GM12873 (cell line): ENCODE results near the gene THRB.

Experiments used
- TF ChIP-seq, protein P1 (sequence below): IDR thresholded peaks from 2 replicates; pipeline ENCODE4 v1.5.1; 2012; ENCODE audit warnings: low read depth, mild to moderate bottlenecking, moderate library complexity, low read length, control low read depth; ENCODE audit not compliant: insufficient read depth; ENCODE audit errors: missing control alignments

Gene THRB

DNA sequence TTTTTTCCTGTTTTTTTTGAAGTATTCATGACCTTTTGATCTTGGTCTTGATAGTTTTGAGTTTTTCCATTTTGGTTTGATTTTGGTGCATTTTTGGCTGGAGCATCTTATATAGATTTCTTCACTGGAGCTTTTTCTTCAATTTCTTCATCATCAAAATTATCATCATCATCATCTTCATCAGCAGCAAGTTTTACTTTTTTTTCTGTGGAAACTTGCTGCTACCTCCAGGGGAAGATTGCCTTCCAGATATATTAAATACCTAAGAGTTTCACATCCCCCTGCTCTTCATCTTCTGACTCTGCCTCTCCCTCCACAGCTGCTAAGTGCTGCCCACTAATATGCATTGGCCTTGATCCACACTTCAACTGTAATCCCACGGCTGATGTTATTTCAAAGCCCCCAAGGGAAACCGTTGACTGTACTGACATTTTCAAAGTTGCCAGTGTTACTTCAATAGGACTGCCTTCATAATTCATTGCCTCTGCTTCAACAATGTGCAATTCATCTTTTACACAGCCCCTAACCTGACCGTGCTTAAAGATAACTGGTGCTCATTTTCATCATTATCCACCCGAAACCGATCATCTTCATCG is 397.9 kb downstream of the THRB start:
- TF ChIP-seq, protein P1, sequence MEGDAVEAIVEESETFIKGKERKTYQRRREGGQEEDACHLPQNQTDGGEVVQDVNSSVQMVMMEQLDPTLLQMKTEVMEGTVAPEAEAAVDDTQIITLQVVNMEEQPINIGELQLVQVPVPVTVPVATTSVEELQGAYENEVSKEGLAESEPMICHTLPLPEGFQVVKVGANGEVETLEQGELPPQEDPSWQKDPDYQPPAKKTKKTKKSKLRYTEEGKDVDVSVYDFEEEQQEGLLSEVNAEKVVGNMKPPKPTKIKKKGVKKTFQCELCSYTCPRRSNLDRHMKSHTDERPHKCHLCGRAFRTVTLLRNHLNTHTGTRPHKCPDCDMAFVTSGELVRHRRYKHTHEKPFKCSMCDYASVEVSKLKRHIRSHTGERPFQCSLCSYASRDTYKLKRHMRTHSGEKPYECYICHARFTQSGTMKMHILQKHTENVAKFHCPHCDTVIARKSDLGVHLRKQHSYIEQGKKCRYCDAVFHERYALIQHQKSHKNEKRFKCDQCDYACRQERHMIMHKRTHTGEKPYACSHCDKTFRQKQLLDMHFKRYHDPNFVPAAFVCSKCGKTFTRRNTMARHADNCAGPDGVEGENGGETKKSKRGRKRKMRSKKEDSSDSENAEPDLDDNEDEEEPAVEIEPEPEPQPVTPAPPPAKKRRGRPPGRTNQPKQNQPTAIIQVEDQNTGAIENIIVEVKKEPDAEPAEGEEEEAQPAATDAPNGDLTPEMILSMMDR, result no peak

DNA sequence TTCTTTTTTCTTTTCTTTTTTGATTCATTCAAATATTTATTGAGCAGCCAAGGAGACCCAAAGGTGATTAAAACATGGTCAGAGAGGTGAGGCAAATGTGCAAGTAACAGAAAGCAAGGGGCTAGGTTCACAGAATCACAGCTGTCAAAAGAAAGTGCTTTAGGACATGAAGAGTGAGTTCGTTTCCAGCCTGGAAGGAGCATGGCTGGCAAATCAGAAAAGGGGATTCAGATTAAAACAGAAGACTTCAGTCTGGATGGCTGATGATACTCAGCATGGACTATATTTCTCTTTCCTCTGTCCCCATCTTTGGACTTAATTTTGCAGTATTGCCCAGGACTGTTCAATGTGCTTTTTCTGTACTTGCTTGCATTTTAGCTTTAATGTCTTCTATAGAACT is 398.4 kb downstream of the THRB start:
- TF ChIP-seq, protein P1, result no peak

DNA sequence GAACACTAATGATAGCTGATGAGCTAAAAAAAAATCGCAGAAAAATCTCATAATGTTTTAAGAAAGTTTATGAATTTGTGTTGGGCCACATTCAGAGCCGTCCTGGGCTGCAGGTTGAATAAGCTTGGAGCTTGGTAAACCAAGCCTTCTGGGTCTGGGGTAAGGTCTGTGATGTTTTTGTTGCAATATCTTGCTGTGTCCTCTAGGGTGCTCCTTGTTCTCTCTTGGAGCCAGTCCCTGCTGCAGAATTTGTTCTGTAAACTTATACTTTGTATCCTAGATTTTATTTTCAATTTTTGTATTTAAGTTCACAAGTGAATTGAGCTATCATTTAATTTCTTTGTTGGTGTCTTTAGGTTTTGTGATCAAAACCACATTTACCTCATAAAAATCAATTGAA is 405.9 kb downstream of the THRB start:
- TF ChIP-seq, protein P1, result peak; percentile 55

DNA sequence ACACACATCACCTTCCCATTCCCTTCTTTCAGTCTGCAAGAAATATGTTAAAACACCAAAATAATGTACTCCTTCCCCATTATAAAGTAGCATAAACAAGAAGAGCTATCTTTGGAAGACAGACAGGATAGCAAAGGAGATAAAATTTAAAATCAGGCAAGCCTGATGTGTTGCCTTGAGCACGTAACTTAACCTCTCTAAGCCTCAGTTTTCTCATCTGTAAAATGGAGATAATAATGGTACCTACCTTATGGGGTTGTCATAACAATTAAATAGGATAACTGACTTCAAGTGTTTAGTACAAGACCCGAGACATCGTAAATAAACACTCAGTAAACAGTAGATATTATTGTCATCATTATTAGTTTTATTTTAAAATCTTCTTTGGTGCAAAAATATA is 407.2 kb downstream of the THRB start:
- TF ChIP-seq, protein P1, result no peak

DNA sequence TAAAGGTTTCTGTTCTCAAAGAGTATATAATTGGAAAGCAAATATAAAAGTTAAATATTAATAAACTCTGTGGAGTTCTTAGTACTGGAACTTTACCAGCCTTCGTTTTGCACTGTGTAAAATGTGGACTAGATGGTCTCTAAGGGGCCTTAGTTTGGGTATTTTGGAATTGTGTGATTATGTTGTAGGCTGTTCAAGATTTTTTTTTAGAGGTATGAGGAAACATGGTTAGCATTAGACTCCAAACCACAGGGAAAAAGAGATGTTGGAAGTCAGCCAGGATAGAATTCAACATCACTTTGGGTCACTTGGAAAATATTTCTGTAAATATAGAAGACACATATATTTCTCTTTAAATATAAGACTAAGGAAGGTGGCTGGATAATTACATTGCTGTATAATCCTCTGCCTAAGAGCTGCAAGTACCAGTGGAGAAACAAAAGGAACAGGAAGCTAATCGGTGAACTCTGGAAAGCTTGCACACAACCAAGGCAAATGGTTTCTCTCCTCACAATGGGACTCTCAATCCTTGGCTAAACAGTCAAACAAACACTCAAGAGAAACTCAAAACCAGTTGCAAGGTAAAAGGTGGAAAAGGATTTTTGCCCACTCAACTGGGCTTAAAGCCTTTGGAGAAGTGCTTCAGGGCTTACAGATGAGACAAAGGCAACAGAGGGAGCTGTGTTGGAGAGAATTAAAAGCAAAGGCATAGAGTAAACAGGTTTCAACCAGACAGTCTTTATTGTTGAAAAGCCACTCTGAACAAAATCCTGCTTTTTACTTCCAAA is 407.8 kb downstream of the THRB start:
- TF ChIP-seq, protein P1, result no peak

DNA sequence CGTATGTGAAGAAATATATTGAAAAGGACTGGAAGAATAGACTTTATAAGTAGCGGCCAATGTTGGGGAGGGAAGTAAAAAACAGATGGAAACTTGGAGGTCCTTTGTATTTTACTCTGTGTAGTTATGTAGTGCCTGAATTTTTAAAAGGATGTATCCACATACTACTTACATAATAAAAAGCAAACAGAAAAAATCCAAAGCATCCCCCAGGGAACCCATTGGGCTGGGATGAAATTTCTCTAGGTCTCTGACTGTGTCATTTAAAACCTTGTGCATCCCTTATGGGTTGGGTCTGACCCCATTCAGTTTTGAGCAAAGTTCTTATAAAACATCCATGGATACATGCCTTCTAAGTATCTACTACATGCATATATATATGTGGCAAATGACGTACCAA is 408.4 kb downstream of the THRB start:
- TF ChIP-seq, protein P1, result no peak

DNA sequence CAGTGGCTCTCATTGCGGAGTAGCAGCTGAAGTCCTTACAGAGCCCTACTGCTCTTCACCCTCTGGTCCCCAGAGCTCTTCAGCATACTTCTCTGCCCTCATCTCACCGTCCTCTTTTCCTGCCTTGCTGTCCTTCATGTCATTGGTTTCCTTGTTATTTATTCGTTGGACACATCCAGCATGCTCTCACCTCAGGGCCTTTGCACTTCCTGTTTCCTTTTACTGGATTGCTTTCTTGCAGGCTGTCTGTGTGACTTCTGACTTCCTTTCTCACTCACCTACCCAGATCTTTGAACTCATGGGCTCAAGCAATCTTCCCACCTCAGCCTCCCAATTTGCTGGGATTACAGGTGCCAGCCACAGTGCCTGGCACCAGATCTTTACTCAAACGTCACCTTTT is 422.5 kb downstream of the THRB start:
- TF ChIP-seq, protein P1, result no peak
